Measurements from ENCODE around the gene PAX3. TPM values are rescaled to one million over a fixed set of nuclear protein-coding genes. Genes with fewer than 3 reads are reported as not detected.

Gene PAX3
- total and polyA plus RNA-seq, 2 of the 13 experiments (the other 11 are each of a cell fraction or from before 2014, with no cell fraction given): 0.07 TPM; not detected in 1

DNA sequence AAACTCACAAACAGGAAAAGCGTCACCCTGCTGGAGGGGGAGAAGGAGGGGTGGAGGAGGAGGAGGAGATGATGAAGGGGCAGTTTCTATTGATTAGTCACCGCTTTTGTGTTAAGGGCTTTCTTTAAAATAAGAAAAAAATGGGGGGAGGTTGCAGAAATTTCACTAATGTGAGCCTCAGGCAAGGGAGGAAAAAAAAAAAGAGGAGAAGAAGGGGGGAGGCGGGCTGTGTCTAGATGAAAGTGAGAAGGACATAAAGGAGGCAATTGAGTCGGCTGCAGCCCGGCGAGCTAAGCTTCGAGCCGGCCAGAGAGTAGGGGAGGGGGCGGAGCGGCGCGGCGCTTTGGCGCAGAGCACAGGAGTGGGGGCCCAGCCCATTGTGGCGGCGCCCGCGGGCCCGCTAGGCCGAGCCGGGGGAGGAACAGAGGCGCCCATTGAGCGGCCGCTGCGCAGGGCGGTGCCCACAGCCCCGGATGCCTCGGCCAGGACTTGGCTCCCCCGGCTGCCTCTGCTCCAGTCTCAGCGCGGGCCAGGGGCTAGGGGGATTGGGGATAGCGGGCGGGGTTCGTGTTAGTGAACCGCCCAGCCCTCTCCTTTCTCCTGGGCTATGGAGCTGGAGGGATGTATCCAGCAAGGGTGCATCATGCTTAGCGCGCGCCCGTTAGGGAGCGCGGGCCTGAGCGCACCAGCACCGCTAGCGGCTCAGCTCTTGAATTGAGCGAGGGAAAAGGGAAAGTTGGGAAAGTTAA, 7.9 kb downstream of the PAX3 start:
- WGBS (ENCODE audit: low lambda C conversion rate): 25% methylated on average over 33 of the region's 45 CpGs
- ATAC-seq: peak; percentile 66
- ChIA-PET CTCF (ENCODE audit: low intra/inter-chr PET ratio, low total read pairs) (no interaction called here), POLR2A (no interaction called here)
- no peak overlapping the region for H3K9ac ChIP-seq (ENCODE audit: insufficient read depth, low read depth, low read length)
- in situ Hi-C loops (cut with HindIII; ENCODE audit: extremely low pct_ligation_motif_present, low pct_unique_long_range_greater_than_20kb) (no loop called here), intact Hi-C loops (cut with micrococcal nuclease; ENCODE audit: unreplicated experiment) (no loop called here)
- H3K4me1 ChIP-seq (ENCODE audit: insufficient read depth, low read length): no peaks in the 10 kb centered on the region
- FAIRE-seq: no peak
- no peak overlapping the region for H2AFZ ChIP-seq (ENCODE audit: low read length)
- H3K79me2 ChIP-seq (ENCODE audit: insufficient read depth, low read length): no peaks in the 10 kb centered on the region
- no peak overlapping the region for H3K4me3 ChIP-seq (replicated peaks in 1 of 3; ENCODE audit: insufficient read depth in 1 of 3, low read depth in 2 of 3, low read length in 3 of 3)
- H4K20me1 ChIP-seq (ENCODE audit: insufficient read depth, low read length): no peaks in the 10 kb centered on the region; the same call in 1 of the 2 replicates
- H3K27me3 ChIP-seq (ENCODE audit: control insufficient read depth in 1 of 2, insufficient read depth in 2 of 2, low read length in 2 of 2): peaks cover 18 to 74% of the 10 kb centered on the region in 2 experiments; a peak in 4 of 5 replicates
- H3K4me2 ChIP-seq (ENCODE audit: low read depth, low read length): no peak overlapping the region
- H3K27ac ChIP-seq (ENCODE audit: extremely low read length, insufficient read depth, low read length): no peak overlapping the region
- no peaks in the 10 kb centered on the region for H3K36me3 ChIP-seq (replicated peaks in 1 of 2; ENCODE audit: control insufficient read depth in 1 of 2, insufficient read depth in 2 of 2, low read length in 2 of 2)
- TF ChIP-seq EZH2 (conservative IDR thresholded peaks at IDR 0.05; ENCODE audit: low read depth, low read length): peak; percentile 76; the same call in 1 of the 2 replicates
- peak; percentile 42 for TF ChIP-seq TAF15 (IDR thresholded peaks at IDR 0.05; ENCODE audit: low read depth, low read length, poor library complexity, severe bottlenecking)
- TF ChIP-seq ZNF800 (CRISPR knock-in tag; IDR thresholded peaks at IDR 0.05): peak; percentile 72; the same call in 1 of the 2 replicates
- TF ChIP-seq ZNF687 (CRISPR knock-in tag; IDR thresholded peaks at IDR 0.05): 0 out of 2 replicates have a peak, but pooled peaks have one; percentile 12
- peak; percentile 20 for TF ChIP-seq HNRNPLL (IDR thresholded peaks at IDR 0.05; ENCODE audit: low read depth, low read length, poor library complexity, severe bottlenecking)
- no peak for TF ChIP-seq FOXO1 (CRISPR knock-in tag; IDR thresholded peaks at IDR 0.05)
- H3K9me3 ChIP-seq (ENCODE audit: low read length): no peaks in the 10 kb centered on the region
- no peak for DNase-seq (ENCODE audit: low spot score)
- no TSS peak for BruUV-seq (replicated peaks)
